DMS53 treated with DMSO at 0.1 percent for 48 hours (cell line): ENCODE results near the gene GALNT18.

ENCODE experiments used
- DNase-seq: peaks from one replicate; lab custom pipeline; 2025; ENCODE audit not compliant: unreplicated experiment; lab: John Stamatoyannopoulos, UW

GALNT18 gene

DNA sequence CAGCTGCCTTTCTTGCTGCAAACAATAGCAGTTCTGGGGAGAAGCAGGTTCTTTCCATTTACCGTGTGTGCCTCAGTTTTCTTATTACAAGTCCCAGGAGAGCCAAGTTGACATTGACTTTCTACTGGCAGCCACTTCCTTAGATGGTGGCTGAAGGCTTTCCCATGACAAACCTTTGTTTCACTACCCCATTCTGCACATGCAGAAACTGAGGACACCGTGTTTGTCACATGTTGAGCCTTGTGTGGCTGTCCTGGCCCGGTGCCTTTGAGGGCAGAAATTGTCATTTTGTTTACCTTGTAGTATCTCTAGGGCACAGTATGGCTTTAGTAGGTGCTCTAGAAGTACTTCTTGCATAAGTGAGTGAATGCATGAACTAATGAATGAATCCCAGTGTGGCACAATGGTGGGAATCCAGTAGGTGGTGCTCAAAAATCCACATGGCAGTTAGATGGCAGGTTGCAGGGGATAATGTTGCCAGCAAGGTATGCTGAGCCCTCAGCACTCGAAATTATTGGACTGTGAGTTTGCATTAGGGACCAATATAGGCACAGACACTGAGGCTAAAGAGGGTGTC is 370.3 kb downstream of the GALNT18 start:
- DNase-seq: no peak

DNA sequence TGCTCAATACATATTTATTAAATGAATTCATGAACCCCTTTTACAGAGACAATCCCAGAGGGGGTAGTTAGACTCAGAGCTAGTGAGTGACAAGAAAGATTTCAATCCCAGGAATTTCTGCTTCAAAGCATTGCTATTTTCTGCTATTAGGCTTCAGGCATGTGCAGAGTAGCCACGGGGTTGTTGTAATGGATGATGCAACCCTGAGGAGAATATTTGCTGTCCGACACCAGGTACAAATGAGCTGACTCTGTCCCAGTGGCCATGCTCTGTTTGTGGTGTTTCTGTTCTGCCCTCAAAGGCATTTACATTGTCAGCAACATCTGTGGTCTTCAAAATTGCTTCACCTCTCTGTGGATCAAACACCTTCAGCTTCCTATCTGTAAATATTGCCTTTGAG is 371.3 kb downstream of the GALNT18 start:
- no peak for DNase-seq

DNA sequence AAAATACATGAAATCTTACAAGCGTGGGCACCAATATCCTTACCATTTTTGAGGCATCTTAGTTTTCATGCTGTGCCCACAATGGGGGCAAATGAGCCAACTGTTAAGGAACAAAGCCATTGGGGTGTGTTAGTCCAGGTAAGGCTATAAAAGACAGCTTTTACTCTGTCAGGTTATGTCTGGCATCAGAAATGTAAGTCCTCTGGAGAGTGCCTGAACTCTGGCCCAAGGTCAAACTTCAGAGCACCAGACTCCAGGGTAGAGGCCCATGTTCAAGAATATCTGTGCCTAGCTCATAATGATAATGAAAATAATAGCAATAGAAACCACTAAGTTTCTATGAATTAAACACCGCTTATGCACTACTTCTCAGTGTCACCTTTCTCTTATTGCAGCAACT is 374.2 kb downstream of the GALNT18 start:
- DNase-seq: no peak

DNA sequence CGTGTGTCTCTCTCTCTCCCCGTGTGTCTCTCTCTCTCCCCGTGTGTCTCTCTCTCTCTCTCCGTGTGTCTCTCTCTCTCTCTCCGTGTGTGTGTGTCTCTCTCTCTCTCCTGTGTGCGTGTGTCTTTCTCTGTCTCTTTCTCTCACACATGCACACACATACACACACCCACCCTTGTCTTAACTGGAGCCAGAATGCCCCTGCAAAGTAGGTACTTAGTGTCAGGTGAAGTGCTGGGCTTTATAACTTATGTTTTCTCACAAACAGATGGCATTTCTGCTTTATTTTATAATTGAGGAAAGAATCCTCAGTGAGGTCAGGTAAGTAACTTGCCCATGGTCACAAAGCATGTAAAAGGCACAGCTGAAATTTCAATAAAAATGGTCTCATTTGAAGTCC is 374.7 kb downstream of the GALNT18 start:
- DNase-seq: no peak

DNA sequence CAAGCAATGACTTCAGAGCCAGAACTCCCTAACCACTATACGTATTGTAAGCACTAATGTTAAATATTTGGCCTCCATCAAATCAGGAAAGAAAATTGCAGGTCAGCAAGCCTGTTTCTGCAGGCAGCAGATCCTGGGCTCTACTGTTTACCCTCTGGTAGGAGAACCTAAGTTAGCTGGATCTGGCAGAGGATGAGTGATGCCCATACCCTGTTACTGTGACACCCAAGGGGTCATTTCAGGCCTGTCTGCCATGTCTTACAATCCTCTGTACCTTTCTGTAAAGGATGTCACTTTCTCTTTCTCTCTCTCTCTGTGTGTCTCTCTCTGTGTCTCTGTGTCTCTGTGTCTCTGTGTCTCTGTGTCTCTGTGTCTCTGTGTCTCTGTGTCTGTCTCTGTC is 375.6 kb downstream of the GALNT18 start:
- no peak for DNase-seq

DNA sequence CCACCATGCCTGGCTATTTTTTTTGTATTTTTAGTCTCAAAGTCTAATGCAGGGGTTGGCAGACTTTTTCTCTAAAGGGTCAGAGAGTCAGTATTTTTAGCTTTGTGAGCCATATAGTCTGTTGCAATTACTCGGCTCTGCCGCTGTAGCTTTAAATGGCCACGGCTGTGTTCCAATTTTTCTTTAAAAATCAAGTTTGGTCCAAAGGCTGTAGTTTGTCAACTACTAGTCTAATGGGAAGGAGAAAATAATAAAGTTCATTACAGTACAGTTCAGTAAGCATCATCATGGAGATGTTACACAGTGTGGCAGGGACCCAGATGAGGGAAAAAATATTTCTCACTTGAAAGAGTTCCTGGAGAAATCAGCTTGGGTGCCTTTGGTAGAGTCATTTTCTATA is 376.4 kb downstream of the GALNT18 start:
- no peak for DNase-seq

DNA sequence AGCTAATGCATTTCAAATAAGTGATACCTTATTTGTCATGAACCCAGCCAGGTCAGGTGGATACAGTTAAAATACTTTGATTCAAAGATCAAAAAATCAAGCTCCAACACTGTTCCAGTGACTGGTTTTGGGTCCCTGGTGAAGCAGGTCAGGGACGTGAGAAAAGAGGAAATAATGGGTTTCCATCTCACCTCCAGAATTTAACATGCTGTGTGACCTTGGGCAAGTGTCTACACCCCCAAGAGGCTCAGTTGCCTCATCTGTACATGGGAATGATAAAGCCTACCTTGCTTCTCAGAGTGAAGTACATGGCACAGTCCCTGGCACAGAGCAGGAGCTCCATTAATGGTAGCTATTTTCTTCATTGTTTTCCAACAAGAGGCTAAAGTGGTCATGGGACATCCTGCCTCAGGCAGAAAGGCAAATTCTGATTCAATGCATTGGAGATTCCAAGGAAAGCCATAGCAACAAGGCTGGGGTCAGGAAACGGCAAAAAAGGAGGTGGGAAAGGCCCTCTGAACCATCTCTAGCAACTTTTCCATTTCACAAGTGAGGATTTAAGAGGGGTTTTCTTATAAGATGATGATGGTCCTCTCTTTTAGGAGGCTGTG is 377.2 kb downstream of the GALNT18 start:
- DNase-seq: no peak

DNA sequence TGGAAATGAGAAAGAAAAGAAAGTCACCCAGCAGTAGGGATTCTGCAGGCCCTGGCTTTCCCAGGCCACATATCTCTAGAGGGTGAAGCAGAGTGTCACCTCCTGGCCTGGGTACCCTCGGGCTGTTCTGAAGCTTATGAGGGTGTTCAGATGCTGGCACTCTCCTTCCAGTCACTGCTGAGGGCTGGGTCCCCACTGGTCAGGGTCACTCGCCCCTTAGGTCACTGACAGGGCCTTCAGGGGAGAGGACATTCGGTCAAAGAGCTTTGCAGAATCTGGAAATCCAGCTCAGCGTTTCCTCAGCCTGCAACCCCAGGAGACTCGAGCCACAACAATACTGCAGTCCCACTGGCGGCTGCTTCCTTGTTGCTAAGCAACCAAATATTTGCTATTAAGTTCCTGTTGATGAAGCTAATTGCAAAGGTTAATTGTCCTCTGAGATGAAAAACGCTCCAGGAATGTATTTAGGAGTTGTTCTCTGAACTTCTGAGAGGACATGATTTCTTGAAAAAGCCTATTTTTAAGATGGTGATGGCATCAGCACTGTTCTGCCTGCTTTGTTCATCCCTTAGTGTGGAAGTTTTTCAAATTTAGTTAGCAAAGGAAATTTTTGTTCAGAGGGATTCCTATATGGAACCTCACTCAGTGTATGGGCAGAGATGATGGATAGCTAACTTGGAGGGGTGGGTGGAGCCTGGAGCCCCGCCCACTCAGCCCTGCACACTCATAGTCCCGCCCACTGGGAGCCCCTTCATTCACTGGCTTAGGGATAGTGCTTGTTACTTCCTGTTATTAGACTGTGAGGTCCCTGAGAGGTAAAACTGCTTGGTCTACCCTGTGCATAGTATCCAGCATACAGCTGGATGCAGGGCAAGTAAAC is 378.0 kb downstream of the GALNT18 start:
- DNase-seq: no peak

DNA sequence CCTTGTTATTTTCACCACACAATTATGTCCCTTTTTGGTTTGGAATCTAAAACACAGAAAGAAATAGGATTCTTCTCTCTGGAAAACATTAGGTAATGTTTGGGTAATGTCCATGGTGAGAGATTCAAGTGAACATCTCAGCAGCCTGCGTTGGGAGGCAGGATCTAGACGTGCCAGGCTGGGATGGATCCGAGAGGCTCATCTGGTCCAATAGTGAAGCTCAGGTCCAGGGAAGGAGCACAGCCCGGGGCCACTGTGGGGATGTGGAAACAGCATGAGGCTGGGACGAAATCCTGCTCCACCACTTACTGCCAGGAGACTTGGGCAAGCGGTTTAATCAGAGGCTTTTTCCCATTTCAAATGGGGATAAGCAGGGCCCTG is 378.6 kb downstream of the GALNT18 start:
- DNase-seq: no peak

DNA sequence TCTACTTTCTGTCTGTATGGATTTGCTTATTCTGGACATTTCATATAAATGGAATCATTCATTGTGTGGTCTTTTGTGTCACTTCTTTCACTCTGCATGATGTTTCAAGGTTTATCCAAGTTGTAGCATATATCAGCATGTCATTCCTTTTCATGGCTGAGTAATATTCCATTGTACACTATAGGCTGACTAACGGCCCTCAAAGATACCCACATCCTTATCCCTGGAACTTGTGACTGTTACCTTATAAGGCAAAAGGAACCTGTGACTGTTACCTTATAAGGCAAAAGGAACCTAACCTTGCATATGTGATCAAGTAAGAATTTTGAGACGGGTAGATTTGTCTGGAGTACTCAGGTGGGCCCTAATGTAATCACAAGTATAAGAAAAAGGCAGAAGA is 380.5 kb downstream of the GALNT18 start:
- no peak for DNase-seq

DNA sequence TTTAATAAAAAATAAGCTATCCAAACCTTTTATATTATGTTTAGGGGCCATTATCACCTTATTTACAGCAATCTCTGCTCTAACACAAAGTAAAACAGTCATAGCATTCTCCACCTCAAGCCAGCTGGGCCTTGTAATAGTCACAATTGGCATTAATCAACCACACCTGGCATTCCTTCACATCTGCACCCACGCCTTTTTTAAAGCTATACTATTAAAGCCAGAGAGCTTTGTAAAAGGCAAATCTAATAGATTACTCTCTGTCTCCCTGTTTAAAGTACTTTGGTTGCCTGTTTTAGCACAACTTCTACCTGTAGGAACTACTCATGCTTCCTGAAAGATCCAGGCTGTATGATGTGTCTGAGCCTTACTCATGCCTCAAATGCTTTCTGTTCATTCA is 381.8 kb downstream of the GALNT18 start:
- no peak for DNase-seq

DNA sequence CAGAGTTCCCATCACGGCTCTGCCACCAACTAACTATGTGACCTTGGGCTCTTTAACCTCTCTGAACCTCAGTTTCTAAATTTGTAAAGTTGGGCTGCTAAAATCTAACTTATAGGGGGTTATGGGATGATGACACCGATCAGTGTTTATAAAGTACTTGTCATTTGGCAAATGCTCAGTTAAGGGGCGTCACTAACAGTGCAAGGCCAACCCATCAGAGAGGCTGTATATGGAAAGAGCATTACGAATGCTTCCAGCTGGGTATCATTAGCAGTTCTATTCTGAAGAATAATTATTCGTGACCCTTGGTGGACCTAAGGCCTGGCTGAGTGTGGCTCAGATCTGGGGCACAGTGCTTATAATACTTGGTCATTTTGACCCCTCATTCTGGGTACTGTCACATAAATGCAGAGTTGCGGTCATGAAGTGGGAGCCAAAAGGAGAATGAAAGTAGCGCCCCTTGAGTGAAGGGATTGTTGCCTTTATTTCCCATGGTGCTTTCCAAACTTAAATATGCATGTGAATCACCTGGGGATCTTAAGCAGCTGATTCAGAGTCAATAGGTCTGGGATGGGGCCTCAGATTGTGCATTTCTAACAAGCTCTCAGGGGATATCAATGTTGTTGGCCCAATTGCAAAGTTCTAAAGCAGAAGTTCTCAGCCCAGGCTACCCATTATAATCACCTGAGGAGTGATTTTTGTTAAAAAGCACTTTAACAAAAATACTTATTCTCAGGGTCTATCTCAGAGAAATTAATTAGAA is 384.6 kb downstream of the GALNT18 start:
- no peak for DNase-seq

DNA sequence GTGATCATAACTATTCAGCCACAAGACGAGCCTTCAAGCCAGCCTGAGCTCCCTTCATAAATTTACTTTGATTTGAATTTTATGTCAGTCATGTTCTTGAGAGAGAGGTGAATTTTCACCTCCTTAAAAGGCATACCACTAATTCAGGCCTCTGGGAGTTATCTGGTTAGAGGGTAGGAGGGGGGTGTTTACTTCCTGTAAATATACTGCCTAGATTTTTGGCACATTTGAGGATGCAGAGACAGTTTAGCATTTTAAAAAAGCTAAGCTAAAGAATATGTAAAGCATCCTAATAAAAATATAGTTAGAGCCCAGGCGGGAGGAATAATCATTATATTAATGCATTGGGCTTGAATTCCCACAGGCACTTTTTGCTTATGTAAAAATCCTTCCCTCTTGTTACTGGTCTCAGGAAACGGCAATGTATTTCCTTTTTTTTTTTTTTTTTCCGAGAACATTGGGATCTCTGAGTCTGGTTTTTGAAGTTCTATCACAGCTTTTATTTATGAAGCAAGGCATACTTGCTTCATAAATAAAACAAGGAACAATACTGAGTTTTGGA is 385.2 kb downstream of the GALNT18 start:
- no peak for DNase-seq

DNA sequence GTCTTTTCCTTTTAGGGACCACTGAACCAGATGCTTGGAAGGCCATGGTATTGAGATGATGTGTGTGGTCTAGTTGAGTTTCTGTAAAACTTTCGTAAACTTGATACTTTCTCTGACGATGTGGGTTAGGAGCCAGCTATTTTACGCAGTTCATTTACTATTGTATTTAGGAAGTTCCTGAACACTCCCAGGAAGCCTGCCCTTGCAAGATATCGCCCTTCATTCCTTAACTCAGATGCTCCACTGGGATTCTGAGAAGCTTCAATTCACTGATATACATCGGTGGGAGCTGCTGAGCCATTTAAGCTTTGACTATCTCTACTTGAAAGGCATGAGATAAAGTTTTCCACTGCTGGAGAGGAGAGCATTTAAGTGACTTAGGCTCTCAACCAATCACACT is 390.0 kb downstream of the GALNT18 start:
- DNase-seq: no peak

DNA sequence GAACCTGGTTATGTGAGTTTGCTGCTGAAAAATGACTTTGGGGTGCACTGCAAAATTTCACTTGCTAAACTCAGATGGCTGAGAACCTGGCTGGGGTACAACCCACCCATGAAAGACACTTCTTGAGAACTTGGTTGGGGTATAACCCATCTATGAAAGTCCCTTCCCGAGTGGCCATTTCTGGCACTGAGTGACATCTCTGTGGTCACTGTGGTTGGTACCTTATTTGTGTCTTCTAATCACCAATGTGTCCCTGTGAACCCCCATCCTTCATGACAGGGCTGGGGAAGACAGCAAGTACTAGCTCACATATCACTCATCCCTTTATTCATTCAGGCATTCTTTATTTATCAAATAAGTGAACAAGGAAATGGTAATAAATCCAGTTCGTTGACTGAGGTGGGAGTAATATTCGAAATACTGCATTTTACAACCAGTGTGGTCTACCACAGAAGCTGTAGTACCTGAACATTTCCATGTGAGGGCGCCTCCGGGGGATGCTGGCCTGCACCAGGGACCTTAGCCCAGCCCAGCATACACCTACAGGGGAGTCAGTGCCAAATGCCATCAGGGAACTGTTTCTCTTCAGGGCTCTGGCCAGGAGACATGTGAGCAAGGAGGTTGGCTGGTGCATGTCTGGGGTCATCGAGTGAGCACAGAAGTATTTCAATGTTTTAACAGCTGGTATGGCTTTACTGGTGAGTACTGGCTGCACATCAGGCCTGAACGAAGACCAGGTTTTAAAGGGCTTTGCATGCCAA is 390.8 kb downstream of the GALNT18 start:
- DNase-seq: peak; percentile 27

DNA sequence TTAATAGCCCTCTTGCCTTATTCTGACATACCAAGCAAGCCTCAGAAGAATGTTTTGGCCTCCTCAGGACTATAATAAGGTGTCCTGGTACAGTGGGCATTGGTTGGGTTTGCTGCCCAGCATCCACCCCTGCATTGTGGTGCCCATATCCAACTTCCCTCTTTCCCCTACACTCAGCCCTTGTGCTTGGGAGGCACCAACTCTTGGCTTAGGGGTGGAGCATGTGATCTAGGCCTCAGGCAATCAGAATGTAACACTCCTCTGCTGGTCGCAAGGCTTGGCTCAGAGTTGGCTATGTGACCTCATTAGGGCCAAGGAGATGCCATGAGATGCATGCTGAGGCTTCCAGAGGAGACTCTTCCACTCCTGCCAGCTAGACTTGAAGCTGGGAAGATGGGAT is 391.7 kb downstream of the GALNT18 start:
- DNase-seq: no peak

DNA sequence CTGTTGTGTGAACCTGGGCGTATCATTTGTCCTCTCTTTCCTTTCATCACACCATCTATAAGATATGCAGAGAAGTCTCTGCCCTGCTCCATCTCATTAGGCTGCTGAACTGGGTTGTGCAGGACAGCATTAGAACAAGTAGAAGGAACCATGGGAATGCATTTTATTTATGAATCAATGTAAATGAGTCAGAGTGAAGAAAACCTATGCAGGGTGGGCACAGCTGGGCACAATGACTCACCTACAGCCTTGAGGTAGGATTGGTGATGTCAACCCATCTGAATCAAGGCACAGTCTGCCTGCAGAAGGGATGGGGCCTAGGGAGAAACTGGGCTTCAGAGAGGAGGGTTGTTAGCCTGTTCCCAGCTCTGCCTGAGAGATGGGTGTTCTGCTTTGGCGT is 392.2 kb downstream of the GALNT18 start:
- DNase-seq: no peak

DNA sequence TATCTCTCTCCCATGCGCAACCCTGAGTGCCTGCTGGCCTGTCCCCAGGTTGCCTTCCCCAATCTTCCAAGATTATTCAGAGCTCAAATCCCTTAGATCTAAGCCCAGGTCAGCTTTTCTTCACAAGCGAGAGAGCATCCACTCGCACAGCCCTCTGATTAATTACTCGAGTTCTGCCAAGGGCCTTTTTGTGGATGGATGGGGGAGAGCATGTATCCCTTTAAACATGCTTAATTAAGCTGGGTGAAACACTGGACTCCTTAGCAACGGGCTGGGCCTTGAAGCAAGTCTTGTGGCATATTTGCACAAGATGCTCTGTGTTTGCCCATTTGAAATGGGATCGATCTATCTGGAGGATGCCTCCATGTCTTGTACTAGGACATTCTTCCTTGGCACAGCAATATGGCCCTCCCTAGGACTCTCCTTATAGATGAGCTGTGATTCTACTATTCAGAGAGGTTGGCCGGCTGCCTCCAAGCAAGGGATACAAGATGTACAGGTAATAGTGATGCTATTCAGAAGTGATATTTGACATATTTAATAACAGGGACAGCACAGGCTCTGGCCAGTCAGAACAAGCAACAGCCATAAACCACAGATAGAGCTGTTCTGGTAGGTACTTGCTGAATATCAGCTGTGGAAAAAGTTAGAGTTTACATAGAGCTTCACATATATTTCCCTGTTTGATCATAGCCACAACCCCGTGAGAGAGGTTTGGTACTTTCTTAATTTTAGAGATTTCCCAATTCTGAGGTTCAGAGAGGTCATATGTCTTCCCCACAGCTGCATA is 394.3 kb downstream of the GALNT18 start:
- no peak for DNase-seq
